Panc1 (cell line): Measurements from ENCODE around the gene CACNA1I. TPM values are rescaled to one million over a fixed set of nuclear protein-coding genes. Genes with fewer than 3 reads are reported as not detected.

Source experiments
- ATAC-seq: fragments of 200-7000 bp; cut with Tn5 transposase; 2 replicates; pipeline ENCODE4 v1.9.1; 2020; ENCODE audit warnings: mild to moderate bottlenecking, moderate library complexity
- BruUV-seq: library from RNA; stranded (reverse); fragments of 400-500 nt; replicated peaks from 2 replicates; lab custom pipeline; 2021; lab: Mats Ljungman, UMichigan
- CTCF ChIA-PET: fragments of 300-600 bp; sonication (Branson Sonifier 250); formaldehyde crosslinking; loops from one replicate; lab custom pipeline; 2022; ENCODE audit warnings: antibody characterized with exemption; lab: Charles Lee
- POLR2A ChIA-PET: fragments of 300-600 bp; sonication (Branson Sonifier 250); formaldehyde crosslinking; loops from one replicate; lab custom pipeline; 2022; ENCODE audit warnings: antibody characterized with exemption; lab: Charles Lee
- DNase-seq: peaks from one replicate; pipeline ENCODE4 v3.0.0-alpha.2; 2010; ENCODE audit warnings: low read depth, low spot score
- H3K27ac ChIP-seq: 2 replicates; pipeline ENCODE4 v1.5.1; 2011; ENCODE audit warnings: mild to moderate bottlenecking, low read length, inconsistent platforms
- H3K27me3 ChIP-seq: fragments of 200-500 bp; sonication (Bioruptor generic); 2 replicates; pipeline ENCODE4 v1.6.0; 2014; ENCODE audit warnings: low read length, inconsistent platforms; ENCODE audit not compliant: control insufficient read depth, insufficient read depth
- H3K36me3 ChIP-seq: fragments of 200-500 bp; sonication (Bioruptor generic); 2 replicates; pipeline ENCODE4 v1.5.1; 2014; ENCODE audit warnings: inconsistent platforms, mild to moderate bottlenecking, low read length, moderate library complexity; ENCODE audit not compliant: control insufficient read depth, insufficient read depth
- H3K4me1 ChIP-seq: 2 replicates; pipeline ENCODE4 v1.5.1; 2011; ENCODE audit warnings: inconsistent platforms, mild to moderate bottlenecking, low read length, moderate library complexity; ENCODE audit not compliant: control insufficient read depth, insufficient read depth
- H3K4me3 ChIP-seq, 2 experiments: 2 replicates each; pipeline ENCODE4 v1.5.1; 2011 to 2012; ENCODE audit warnings: low read depth in 2 of 2, low read length in 2 of 2, mild to moderate bottlenecking in 2 of 2, inconsistent platforms in 1 of 2, moderate library complexity in 1 of 2
- H3K9me3 ChIP-seq: fragments of 200-500 bp; sonication (Bioruptor generic); 2 replicates; pipeline ENCODE4 v1.5.1; 2014; ENCODE audit warnings: low read depth, mild to moderate bottlenecking, inconsistent platforms, low read length, moderate library complexity; ENCODE audit not compliant: control insufficient read depth, insufficient read depth
- POLR2AphosphoS5 ChIP-seq: IDR thresholded peaks from 2 replicates; pipeline ENCODE4 v1.6.1; 2012; ENCODE audit warnings: mild to moderate bottlenecking, low read depth, low read length, moderate library complexity
- SIN3A ChIP-seq: IDR thresholded peaks from 2 replicates; pipeline ENCODE4 v1.6.1; 2012; ENCODE audit warnings: low read depth, mild to moderate bottlenecking, low read length, moderate library complexity, borderline replicate concordance; ENCODE audit not compliant: insufficient read depth
- TCF7L2 ChIP-seq: IDR thresholded peaks from 2 replicates; pipeline ENCODE4 v1.6.1; 2011; ENCODE audit warnings: mild to moderate bottlenecking, low read depth, low read length, inconsistent platforms
- in situ Hi-C: cut with HindIII; loops from 2 replicates; pipeline ENCODE4 v1.10.0; 2016; ENCODE audit warnings: low sequenced_read_pairs, low pct_unique_long_range_greater_than_20kb
- intact Hi-C: fragments of 100-400 bp; cut with micrococcal nuclease; formaldehyde crosslinking; loops from one replicate; pipeline ENCODE4 v1.10.0; 2022; ENCODE audit not compliant: unreplicated experiment
- total RNA-seq: library from RNA; stranded (reverse); gene quantifications from one replicate; pipeline ENCODE4 v1.2.1, GENCODE V29; 2021; ENCODE audit not compliant: unreplicated experiment
- TF ChIP-seq, protein P1 (sequence below): fragments of 450-650 bp; IDR thresholded peaks from 2 replicates; pipeline ENCODE4 v1.5.1; 2017; ENCODE audit warnings: mild to moderate bottlenecking
- TF ChIP-seq, protein P2 (sequence below), 2 experiments: IDR thresholded peaks; 2 replicates each; pipeline ENCODE4 v1.6.1; 2011 to 2012; ENCODE audit warnings: low read depth in 2 of 2, control low read depth in 1 of 2, low read length in 1 of 2, mild to moderate bottlenecking in 1 of 2, moderate library complexity in 1 of 2; ENCODE audit not compliant: insufficient read depth in 1 of 2

CACNA1I gene
- total RNA-seq, 1 experiment from 2014 or later: 0.23 TPM

DNA sequence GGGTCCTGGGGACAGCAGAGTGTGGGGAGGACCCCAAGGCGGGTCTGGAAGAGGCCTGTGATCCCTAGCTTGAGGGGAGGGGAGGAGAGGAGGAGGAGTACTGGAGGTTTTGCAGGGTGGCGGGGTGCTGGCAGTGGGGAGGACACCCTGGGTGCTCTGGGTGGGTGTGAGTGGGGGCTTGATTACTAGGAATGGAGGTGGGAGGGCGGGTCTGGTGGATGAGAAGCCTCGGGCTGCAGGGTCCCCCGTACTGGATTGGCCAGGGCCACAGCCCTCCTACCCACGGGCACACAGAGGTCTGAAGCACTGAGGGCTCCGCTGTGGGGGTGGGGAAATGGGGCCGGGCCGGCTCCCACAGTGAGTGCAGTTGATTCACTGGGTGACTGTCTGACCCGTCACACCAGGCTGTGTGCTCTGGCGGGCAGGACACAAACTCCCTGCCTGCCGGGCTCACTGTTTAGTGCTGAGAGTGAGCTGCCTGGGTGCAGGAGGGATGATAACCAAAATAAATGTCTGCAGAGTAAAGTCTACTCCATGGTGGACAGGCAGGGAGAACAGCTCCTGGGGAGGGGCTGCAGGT, 114.2 kb downstream of the CACNA1I start:
- ChIA-PET CTCF (no interaction called here), POLR2A (no interaction called here)
- intact Hi-C loops: no loop called here
- DNase-seq (no peak), ATAC-seq (peak; percentile 65)
- Histone ChIP-seq H3K9me3 (no peaks in the 10 kb centered on the region), H3K4me1 (no peaks in the 10 kb centered on the region), H3K36me3 (no peaks in the 10 kb centered on the region), H3K4me3 (no peak overlapping the region), H3K27me3 (no peaks in the 10 kb centered on the region), H3K27ac (no peak overlapping the region)
- BruUV-seq: no TSS peak
- TF ChIP-seq, protein P1, sequence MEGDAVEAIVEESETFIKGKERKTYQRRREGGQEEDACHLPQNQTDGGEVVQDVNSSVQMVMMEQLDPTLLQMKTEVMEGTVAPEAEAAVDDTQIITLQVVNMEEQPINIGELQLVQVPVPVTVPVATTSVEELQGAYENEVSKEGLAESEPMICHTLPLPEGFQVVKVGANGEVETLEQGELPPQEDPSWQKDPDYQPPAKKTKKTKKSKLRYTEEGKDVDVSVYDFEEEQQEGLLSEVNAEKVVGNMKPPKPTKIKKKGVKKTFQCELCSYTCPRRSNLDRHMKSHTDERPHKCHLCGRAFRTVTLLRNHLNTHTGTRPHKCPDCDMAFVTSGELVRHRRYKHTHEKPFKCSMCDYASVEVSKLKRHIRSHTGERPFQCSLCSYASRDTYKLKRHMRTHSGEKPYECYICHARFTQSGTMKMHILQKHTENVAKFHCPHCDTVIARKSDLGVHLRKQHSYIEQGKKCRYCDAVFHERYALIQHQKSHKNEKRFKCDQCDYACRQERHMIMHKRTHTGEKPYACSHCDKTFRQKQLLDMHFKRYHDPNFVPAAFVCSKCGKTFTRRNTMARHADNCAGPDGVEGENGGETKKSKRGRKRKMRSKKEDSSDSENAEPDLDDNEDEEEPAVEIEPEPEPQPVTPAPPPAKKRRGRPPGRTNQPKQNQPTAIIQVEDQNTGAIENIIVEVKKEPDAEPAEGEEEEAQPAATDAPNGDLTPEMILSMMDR: no peak
- no peak for TF ChIP-seq SIN3A
- TF ChIP-seq, protein P2, sequence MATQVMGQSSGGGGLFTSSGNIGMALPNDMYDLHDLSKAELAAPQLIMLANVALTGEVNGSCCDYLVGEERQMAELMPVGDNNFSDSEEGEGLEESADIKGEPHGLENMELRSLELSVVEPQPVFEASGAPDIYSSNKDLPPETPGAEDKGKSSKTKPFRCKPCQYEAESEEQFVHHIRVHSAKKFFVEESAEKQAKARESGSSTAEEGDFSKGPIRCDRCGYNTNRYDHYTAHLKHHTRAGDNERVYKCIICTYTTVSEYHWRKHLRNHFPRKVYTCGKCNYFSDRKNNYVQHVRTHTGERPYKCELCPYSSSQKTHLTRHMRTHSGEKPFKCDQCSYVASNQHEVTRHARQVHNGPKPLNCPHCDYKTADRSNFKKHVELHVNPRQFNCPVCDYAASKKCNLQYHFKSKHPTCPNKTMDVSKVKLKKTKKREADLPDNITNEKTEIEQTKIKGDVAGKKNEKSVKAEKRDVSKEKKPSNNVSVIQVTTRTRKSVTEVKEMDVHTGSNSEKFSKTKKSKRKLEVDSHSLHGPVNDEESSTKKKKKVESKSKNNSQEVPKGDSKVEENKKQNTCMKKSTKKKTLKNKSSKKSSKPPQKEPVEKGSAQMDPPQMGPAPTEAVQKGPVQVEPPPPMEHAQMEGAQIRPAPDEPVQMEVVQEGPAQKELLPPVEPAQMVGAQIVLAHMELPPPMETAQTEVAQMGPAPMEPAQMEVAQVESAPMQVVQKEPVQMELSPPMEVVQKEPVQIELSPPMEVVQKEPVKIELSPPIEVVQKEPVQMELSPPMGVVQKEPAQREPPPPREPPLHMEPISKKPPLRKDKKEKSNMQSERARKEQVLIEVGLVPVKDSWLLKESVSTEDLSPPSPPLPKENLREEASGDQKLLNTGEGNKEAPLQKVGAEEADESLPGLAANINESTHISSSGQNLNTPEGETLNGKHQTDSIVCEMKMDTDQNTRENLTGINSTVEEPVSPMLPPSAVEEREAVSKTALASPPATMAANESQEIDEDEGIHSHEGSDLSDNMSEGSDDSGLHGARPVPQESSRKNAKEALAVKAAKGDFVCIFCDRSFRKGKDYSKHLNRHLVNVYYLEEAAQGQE (IDR thresholded peaks at IDR 0.05; ENCODE audit: insufficient read depth in 1 of 2, low read depth in 2 of 2, low read length in 1 of 2): no peak
- no peak for TF ChIP-seq TCF7L2
- TF ChIP-seq POLR2AphosphoS5: no peak
- in situ Hi-C loops: no loop called here

DNA sequence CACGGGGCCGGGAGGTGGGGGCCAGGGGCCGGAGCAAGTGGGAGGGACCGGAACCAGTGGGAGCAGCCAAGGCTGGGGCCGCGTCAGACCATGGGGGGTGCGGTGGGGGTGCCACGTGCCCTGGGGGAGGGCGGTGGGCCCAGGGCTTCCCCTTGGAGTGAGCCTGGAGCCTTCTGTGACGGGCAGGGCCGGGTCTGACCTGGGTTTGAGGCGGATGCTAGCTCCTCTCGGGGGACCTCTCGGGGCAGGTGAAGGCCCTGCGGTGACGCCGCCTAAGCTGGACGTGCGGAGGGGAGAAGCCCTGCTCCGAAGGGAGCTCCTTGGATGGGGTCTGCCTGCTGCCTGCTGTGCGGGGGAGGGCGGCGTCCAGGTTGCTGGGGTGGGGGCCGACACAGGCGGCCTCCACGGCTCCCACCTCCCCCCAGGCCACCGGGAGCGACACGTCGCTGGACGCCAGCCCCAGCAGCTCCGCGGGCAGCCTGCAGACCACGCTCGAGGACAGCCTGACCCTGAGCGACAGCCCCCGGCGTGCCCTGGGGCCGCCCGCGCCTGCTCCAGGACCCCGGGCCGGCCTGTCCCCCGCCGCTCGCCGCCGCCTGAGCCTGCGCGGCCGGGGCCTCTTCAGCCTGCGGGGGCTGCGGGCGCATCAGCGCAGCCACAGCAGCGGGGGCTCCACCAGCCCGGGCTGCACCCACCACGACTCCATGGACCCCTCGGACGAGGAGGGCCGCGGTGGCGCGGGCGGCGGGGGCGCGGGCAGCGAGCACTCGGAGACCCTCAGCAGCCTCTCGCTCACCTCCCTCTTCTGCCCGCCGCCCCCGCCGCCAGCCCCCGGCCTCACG, 115.0 kb downstream of the CACNA1I start:
- POLR2A ChIA-PET: no interaction called here
- H3K27me3 ChIP-seq: no peaks in the 10 kb centered on the region

More for the DNA sequence above, 115.0 kb downstream of the CACNA1I start:
- intact Hi-C loops: no loop called here
- CTCF ChIA-PET: no interaction called here
- no TSS peak for BruUV-seq
- H3K4me3 ChIP-seq: no peak overlapping the region
- no peaks in the 10 kb centered on the region for H3K4me1 ChIP-seq
- in situ Hi-C loops: no loop called here
- H3K27ac ChIP-seq: no peak overlapping the region
- no peaks in the 10 kb centered on the region for H3K36me3 ChIP-seq
- ATAC-seq (no peak), DNase-seq (no peak)
- TF ChIP-seq POLR2AphosphoS5 (no peak), TCF7L2 (no peak), SIN3A (no peak)
- TF ChIP-seq, protein P2 (IDR thresholded peaks at IDR 0.05; ENCODE audit: insufficient read depth in 1 of 2, low read depth in 2 of 2, low read length in 1 of 2): no peak
- TF ChIP-seq, protein P1: no peak
- H3K9me3 ChIP-seq: no peaks in the 10 kb centered on the region
